DMS114 treated with DMSO at 0.1 percent for 48 hours (cell line): ENCODE data around the gene HOXD3.

Source experiments
- DNase-seq: peaks from one replicate; lab custom pipeline; 2025; ENCODE audit not compliant: unreplicated experiment; lab: John Stamatoyannopoulos, UW

HOXD3 gene

DNA sequence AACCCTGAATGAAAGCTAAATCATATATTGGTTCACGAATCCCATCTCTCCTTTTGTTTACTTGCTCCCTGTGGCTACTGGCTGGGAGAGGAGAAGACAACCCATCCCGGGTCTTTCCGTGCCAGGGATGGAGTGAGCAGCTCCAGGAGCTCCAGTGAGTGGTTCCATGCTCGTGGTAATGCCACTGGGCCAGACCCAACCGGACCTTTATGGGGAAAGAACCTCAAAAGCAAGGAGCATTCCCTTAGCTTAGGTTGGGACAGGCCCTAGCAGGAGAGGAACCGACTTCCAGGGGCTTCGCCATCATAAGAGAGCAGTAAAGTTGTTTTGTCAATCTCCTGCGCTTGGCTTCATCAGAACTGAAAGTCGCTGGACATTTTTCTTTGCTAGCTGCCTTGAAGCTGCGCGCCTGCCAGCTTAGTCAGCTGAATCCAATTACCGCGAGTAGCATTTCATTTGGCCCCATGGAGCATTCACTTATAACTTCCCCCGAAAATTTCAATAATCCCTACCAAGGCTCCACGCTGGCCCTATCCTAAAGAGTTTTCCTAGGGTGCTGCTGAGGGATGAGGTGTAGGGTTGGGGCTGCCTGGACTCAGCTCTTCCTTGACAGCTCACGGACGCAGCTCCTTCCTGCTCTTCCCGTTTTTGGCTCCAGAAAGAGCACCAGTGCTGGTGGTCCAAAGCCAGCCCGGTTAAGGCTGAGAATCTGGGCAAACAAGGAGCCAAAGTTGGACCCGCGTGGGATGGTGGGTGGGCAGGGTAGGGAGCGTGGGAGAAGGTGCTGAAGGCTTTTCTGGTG is 4.9 kb downstream of the HOXD3 start:
- no peak for DNase-seq

DNA sequence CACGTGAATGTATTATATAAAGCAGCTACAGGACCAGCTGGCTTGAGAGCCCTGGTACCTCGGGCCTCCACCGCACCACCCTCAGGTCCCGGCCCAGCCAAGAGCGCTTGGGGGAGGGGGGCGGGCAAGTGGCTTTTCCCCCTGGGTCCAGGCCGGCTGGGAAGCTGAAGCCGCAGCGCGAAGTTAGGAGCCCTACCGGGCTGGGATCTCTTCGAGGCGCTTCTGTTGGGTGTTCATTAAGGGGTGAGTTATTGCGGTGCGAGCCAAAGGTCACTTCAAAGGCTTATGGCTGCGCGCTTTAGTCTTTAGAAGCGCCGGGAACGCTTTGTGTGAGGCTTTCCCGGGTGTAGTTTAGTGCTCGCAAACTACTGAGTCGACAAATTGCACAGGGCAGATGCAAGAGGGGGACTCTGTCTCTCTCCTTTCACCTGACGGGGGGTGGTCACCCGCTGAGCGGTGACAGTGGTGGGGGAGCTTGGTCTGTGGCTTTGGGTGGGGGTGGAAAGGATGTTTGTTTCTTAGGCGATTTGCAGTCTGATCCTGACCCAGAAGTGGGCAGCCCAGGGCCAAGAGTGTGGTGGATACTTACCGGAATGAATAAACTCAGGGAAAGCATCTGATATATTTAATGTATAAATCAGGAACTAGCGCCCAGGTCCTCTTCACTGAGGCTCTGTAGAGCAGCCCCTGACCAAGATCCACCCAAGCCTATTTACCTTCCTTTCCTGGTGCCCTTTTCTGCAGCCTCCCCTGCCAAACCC is 6.0 kb downstream of the HOXD3 start:
- no peak for DNase-seq

DNA sequence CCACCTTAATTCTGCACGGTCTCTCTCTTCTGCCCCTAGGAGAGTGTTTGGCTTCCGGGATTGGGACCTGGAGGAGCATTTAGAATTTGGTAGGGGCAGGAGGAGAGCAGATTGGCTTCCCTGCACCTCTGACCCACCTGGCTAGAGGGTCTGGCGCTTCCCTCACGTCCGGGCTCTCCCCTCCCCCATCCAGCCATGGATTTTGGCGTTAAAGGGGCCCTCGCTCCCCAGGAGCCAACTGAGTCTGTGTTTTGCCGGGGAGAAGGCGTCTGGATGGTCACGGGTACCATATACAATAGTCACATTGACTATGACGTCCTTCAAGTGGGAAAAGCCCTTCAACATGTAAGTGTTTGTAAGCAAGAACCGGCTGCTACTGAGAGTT is 6.6 kb downstream of the HOXD3 start:
- no peak for DNase-seq

DNA sequence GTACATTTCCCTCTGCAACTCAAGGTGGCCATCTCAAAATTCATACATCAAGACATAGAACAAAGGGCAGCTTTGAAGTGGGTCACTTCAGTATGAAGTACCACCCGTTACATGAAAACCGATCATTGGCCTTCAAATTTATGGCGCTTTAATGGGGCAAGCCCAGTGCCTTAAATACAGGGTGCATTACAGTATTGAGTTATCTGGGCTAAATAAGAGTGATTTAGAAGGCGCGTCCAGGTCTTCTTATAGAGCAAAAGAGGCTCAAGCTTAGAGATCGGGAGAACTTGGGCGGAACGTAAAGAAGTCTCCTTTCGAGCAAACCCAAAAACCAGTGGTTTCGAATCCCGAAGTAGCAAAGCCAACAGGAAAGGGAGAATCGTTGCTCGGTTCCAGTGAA is 7.1 kb downstream of the HOXD3 start:
- DNase-seq, result no peak

DNA sequence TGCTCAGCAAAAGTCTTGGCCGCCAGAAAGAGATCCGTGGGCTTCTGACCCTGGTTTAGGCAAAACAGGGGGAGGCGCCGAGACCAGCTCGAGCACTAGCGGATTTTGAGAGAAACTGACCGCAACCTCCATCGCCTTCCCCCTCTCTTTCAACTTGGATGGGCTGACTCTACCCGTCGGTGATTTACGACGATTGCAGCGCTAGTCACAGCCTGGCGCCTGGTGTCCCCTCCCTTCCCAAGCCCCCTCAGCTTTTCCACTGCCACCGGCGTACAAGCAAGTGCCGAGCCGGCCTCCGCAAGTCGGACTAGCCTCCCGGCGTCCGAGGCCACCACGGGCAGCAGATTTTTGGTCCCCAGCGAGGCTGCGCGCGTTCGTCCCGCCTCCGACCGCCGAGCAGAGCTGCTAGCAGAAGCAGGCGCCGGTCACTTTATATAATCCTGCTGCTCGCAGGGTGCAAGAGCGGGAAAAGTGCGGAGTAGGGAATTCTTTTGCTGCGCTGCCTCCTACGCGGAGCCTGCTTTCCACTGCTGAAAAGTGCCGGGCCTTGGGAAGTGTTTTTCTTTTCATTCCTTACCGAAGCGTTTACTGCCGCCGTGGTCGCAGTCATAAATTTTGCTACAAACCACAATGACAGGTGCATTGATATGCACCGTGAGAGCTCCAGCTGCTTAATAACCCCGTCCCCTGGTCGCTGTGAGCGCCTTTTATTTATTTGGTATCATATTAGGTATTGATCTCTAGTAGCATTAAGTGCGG is 7.7 kb downstream of the HOXD3 start:
- no peak for DNase-seq

DNA sequence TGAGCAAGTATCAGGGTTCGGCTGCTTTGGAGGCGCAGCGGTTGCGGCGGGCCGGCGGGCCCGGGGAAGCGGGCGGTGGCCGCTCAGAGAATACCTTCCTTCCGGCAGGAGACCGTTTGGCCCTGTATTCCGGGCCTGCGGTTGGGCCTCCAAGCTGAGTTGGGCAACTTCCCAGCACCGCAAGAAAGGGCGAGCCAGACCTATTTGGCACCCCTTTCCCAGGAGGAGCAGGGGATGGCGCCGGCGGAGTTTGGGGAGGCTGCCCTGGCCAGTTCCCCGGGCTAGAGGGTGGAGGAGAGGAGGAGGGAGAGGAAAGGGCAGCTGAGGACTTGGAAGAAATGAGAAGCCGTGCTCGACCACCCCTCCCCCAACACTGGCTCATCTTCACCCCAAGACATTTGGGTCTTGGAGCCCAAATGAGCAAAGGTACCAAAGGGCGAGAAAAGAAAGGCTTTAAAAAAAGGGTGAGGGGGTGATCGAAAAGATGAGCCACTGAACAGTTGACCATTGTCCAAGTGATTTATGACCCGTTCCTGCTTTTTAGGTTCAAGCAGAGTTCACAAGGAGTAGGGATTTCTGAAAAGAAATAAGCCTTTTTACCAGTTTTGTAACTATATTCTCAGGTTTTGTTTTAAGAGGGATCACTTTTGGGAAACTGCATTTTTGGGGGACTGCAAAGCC is 8.4 kb downstream of the HOXD3 start:
- DNase-seq, result no peak

DNA sequence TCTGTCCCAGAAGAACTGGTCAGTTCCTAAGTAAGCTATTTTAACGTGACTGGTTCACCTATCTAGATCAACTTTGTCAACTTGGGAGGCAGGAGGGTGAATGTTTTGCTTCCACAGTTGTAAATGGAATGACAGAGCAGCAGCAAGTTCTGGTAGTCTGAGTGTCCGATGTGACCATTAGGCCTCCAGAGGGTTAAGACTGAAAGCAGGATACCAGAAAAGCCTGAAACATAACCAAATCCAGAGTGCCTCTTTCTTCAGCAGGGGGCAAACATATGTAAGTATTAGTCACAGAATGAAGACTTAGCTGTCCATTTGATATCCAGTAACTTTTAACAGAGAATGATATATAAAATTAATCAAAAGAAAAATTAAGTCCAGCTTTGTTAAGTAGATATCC is 9.2 kb downstream of the HOXD3 start:
- DNase-seq, result no peak

DNA sequence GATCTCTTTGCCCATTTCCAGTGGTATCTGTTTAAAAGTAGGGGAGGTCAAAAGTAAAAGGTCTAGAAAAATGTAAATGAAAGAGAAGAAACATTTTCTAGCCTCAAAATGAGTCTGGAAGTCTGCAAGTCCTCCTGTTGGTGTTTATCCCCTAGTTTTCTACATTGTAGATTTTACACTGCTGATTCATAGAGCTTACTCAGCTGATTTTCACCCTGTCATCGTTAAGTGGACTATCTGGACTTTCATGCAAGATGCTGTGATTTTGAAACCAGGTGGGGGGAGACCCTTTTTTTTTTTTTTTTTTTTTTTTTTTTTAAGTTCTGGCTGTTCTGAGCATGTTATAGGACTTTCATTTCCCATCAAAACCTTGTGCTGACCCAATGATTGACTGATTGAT is 10.3 kb downstream of the HOXD3 start:
- DNase-seq, result no peak

DNA sequence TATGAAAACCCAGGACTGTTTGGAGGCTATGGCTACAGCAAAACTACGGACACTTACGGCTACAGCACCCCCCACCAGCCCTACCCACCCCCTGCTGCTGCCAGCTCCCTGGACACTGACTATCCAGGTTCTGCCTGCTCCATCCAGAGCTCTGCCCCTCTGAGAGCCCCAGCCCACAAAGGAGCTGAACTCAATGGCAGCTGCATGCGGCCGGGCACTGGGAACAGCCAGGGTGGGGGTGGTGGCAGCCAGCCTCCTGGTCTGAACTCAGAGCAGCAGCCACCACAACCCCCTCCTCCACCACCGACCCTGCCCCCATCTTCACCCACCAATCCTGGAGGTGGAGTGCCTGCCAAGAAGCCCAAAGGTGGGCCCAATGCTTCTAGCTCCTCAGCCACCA is 12.1 kb downstream of the HOXD3 start:
- DNase-seq, result no peak

DNA sequence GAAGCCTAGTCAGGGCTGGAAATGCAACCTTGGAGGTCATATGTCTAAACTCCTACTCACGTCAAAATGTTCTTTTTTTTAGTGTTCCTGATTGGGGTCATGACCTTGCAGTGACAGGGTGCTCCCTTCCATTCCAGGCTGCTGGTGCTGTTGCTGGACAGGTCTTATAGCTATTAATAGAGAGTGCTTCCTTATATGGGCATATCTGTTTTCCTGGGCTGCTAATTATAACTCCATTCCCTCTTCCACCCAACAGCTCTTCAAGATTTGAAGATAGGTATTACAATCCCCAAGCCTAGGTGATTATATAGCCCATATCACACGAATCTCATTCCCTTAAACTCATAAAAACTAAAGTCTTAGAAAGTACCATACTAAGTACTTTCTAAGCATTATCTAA is 12.6 kb downstream of the HOXD3 start:
- no peak for DNase-seq

DNA sequence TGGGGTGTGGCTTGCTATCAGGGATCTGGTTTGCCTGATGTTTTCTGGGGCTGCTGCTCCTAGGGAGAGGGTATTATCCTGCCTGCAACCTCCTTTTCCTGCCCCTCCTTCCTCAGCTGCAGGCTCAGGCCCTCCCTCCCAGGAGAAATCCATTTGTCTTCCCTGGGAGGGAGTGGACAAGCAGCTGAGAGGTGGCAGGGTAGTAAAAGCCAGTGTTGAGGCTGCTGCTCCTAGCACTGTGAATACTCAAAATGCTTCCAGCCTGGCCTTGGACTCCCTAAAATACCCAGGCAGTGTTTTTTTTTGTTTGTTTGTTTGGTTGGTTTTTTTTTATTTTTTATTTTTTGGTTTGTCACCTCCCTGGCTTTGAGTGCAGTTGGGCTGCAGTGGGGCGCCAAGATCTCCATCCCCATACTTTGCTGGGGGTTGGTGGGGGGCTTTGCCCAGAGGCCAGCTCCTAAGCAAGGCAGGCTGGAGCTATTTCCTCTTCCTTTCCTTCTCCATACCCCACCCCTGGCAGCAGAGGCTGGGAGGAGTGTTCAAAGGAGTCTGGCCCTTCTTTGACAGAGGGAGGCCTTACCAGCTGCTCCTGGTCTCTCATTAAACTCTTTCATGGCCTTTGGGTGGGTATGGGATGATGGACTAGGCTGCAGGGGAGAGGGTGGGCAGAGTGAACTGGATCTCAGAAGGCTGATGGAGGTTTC is 13.6 kb downstream of the HOXD3 start:
- DNase-seq, result no peak

DNA sequence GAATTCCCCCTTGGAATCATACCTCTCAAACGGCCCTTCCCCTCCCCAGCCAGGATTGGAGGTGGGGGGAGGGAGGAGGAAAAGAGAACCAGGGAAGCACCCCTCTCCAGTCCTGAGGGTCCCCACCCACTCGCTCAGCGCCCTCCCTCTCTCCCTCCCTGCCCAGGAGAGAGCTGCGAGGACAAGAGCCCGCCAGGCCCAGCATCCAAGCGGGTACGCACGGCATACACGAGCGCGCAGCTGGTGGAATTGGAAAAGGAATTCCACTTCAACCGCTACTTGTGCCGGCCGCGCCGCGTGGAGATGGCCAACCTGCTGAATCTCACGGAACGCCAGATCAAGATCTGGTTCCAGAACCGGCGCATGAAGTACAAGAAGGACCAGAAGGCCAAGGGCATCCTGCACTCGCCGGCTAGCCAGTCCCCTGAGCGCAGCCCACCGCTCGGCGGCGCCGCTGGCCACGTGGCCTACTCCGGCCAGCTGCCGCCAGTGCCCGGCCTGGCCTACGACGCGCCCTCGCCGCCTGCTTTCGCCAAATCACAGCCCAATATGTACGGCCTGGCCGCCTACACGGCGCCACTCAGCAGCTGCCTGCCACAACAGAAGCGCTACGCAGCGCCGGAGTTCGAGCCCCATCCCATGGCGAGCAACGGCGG is 14.4 kb downstream of the HOXD3 start:
- no peak for DNase-seq

DNA sequence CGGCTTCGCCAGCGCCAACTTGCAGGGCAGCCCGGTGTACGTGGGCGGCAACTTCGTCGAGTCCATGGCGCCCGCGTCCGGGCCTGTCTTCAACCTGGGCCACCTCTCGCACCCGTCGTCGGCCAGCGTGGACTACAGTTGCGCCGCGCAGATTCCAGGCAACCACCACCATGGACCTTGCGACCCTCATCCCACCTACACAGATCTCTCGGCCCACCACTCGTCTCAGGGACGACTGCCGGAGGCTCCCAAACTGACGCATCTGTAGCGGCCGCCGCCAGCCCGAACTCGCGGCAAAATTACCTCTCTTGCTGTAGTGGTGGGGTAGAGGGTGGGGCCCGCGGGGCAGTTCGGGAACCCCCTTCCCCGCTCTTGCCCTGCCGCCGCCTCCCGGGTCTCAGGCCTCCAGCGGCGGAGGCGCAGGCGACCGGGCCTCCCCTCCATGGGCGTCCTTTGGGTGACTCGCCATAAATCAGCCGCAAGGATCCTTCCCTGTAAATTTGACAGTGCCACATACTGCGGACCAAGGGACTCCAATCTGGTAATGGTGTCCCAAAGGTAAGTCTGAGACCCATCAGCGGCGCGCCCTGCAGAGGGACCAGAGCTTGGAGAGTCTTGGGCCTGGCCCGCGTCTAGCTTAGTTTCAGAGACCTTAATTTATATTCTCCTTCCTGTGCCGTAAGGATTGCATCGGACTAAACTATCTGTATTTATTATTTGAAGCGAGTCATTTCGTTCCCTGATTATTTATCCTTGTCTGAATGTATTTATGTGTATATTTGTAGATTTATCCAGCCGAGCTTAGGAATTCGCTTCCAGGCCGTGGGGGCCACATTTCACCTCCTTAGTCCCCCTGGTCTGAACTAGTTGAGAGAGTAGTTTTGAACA is 15.1 kb downstream of the HOXD3 start:
- DNase-seq, result no peak

DNA sequence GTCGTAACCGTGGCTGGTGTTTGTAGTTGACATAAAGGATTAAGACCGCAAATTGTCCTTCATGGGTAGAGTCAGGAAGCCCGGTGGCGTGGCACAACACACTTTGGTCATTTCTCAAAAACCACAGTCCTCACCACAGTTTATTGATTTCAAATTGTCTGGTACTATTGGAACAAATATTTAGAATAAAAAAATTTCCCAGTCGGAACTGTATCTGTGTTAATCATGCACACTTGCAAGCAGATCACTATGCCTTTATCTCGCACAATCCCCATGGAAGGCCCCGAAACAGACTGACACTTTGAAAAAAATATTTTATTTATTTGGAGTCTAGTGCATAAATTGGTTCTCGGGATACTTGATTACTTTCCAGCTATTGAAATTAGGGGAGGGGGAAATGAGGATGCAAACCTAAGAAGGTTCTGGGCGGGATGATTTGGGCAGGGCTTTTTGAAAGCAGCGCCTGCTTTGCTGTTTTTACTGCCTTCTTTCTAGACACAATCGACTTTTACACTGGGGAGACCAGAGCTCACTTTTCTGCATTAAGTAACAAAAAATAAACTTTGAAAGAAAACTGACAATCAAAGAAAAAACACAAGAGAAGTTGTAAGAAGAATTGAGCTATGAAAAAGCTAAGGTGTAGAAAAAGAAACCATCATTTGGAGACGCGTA is 15.9 kb downstream of the HOXD3 start:
- no peak for DNase-seq

DNA sequence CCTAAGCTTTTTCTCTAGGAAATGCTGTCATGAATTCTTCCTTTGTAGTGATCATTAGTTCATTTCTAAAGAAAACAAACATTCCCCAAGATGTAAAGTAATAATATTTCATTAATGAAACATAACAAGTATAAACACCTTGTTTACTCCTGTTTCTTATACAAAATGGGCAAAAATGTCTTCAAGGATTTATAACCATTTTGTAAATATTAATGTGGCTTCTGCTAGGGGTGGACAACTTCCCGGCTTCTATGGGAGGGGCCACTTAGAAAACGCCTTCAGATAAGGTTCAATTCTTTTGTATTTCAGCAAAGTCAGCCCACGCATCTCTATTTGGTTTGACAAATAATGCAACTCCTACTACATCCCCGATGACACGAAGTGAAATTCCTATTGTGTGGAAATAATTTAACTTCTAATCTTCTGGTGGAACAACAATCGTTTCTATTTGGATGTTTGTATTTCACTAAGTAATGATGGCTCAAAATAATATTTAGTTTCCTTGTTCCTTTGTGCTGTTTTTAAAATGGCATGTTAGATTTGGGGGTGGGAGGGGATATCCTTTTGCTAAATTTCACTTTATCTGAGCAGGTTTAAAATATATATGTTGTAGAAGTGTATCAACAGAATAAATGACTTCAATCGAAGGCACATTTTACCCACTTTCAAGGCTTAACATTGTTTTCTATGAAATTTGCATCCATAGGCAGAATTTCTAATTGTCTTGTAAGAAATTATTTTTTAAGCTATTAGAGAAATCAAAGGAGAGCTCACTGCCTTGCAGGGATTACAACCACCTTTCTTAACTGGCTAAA is 16.7 kb downstream of the HOXD3 start:
- no peak for DNase-seq

DNA sequence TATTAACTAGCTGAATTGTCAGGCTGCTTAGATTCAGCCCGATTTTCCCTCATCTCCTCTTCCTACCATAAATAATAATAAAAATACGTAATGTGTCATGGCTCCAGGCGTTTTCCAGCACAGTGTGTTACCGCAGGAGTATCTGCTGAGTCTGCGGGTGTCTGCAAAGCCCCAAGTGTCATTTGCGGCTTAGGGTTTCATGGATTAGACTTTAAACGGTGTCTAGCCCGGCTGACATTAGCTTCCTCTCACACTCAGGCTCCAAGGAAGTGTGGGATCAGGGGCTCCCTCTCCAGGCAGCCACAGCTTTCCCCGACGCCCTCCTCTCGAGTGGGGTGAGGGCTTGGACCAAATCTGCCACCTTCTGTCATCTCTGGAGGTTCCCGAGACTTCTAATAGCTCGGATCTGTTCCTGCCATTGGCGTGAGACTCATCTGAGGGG is 17.3 kb downstream of the HOXD3 start:
- DNase-seq, result no peak

DNA sequence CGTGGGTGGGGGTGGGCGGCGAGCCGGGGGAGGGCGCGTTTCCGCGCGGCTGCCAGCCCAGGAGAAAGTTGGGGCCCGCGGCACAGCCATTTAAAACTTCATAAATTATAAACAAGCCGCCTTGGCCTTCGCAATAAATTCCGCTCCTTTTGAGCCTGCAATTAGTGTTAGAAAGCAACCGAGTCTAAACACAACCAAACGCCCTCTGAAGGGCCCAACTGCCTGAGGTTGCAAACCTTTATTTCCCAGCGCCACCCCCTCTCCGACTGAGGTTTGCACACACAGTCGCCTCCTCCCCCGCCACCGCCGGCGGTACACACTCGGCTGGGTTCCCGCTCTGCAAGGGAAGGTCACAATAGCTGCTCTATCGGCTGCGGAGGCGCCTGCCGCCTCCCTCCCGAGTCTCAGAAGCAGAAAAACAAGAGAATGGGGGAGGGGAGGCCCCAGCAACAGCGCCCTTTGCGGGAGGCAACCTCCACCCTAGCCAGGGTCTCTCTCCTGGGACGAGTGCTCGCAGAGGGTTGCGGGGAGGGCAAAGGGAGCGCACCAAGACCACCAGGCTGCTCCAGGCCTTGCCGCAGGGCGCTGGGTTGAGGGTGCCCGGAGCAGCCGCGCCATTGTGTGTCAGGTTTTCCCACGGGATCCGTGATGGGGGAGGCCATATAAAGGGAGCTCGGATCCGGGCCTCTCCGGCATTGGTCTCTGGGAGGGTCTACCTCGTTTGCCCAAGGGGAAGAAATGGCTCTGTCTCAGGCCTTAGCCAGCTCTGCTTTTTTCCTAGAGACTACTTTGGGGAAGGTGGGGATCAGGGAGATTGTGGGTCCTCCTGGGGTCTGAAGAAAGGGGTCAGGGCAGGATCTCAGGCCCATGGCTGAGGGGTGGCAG is 18.0 kb downstream of the HOXD3 start:
- DNase-seq, result no peak
